ENCODE data around the gene RRAD.

DNA sequence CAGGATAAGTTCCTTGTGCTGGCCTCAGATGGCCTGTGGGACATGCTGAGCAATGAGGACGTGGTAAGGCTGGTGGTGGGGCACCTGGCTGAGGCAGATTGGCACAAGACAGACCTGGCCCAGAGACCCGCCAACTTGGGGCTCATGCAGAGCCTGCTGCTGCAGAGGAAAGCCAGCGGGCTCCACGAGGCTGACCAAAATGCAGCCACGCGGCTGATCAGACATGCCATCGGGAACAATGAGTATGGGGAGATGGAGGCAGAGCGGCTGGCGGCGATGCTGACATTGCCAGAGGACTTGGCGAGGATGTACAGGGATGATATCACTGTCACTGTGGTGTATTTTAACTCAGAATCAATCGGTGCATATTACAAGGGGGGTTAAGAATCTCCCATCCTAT, 39.8 kb downstream of the RRAD start:
- TF ChIP-seq, protein P1, sequence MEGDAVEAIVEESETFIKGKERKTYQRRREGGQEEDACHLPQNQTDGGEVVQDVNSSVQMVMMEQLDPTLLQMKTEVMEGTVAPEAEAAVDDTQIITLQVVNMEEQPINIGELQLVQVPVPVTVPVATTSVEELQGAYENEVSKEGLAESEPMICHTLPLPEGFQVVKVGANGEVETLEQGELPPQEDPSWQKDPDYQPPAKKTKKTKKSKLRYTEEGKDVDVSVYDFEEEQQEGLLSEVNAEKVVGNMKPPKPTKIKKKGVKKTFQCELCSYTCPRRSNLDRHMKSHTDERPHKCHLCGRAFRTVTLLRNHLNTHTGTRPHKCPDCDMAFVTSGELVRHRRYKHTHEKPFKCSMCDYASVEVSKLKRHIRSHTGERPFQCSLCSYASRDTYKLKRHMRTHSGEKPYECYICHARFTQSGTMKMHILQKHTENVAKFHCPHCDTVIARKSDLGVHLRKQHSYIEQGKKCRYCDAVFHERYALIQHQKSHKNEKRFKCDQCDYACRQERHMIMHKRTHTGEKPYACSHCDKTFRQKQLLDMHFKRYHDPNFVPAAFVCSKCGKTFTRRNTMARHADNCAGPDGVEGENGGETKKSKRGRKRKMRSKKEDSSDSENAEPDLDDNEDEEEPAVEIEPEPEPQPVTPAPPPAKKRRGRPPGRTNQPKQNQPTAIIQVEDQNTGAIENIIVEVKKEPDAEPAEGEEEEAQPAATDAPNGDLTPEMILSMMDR (IDR thresholded peaks at IDR 0.05; ENCODE audit: borderline replicate concordance, extremely low read depth, low read length, poor library complexity, severe bottlenecking): no peak
- TF ChIP-seq EZH2 (IDR thresholded peaks at IDR 0.05; ENCODE audit: borderline replicate concordance, low read depth, low read length, severe bottlenecking): no peak
